Stomach (tissue), 9 donors: ENCODE data around the gene SRL. TPM values are rescaled to one million over a fixed set of nuclear protein-coding genes. Genes with fewer than 3 reads are reported as not detected.
"Not testable (repeated sequence)": the region's sequence is repeated elsewhere in the genome, so short reads cannot be mapped to it uniquely, and the experiment has no call there.

ENCODE experiments used
- DNase-seq, 2 donors: peaks; one replicate each; pipeline versions ENCODE4 v3.0.0 to v3.0.0-alpha.2; 2013 to 2019
- H3K27ac ChIP-seq, 5 donors: fragments of 200-600 bp in 4 of 5; sonication (generic) in 4 of 5; one replicate each; pipeline ENCODE4 v1.5.1; 2013 to 2019; ENCODE audit warnings: mild to moderate bottlenecking in 1 of 5, moderate library complexity in 1 of 5
- H3K27me3 ChIP-seq, 3 donors: fragments of 200-600 bp; sonication (generic); one replicate each; pipeline ENCODE4 v1.5.1; 2017 to 2019; ENCODE audit warnings: mixed run types in 1 of 3
- H3K36me3 ChIP-seq, 4 donors: fragments of 200-600 bp; sonication (generic); 1 replicate in 3 of 4; 2 replicates in 1 of 4; pipeline ENCODE4 v1.5.1; 2016 to 2019
- H3K4me1 ChIP-seq, 4 donors: fragments of 200-600 bp; sonication (generic); one replicate each; pipeline ENCODE4 v1.5.1; 2016 to 2019
- H3K4me3 ChIP-seq, 4 donors: fragments of 200-600 bp; sonication (generic) in 3 of 4; one replicate each; pipeline ENCODE4 v1.5.1; 2016 to 2019; ENCODE audit warnings: mild to moderate bottlenecking in 1 of 4
- H3K9me3 ChIP-seq, 4 donors: fragments of 200-600 bp; sonication (generic); one replicate each; pipeline ENCODE4 v1.5.1; 2016 to 2019
- EP300 ChIP-seq: sonication (generic); formaldehyde crosslinking; IDR thresholded peaks from one replicate; pipeline ENCODE4 v1.6.1; 2017; ENCODE audit warnings: antibody characterized with exemption
- POLR2A ChIP-seq, 4 donors: fragments of 450-650 bp; IDR thresholded peaks; one replicate each; pipeline ENCODE4 v1.6.1; 2016; ENCODE audit warnings: antibody characterized with exemption in 4 of 4, control low read depth in 2 of 4, mild to moderate bottlenecking in 1 of 4, moderate library complexity in 1 of 4
- POLR2AphosphoS5 ChIP-seq, 3 donors: sonication (generic); formaldehyde crosslinking; IDR thresholded peaks; one replicate each; pipeline ENCODE4 v1.6.1; 2016; ENCODE audit warnings: antibody characterized with exemption in 3 of 3
- WGBS, 5 donors: extraction: QIAGEN DNeasy Blood & Tissue Kit in 3 of 5; methylation state at CpG; one replicate each; pipeline versions ENCODE4 v1.1.5 to v1.1.7; 2013 to 2018; 5-methylcytosine and 5-hydroxymethylcytosine counted together
- intact Hi-C: fragments of 100-400 bp; cut with DNase I; formaldehyde crosslinking; loops from one replicate; pipeline ENCODE4 v1.15.1; 2023; ENCODE audit warnings: low total_unique reads
- polyA plus RNA-seq, 3 donors: library from polyadenylated mRNA; stranded (reverse); fragments of 200-250 nt; gene quantifications; one replicate each; pipeline ENCODE4 v1.2.3, GENCODE V29; 2013
- total RNA-seq, 5 donors: library from RNA; depleted of rRNA; stranded (reverse); fragments of >200 nt; gene quantifications; one replicate each; pipeline versions ENCODE4 v1.1.0 to v1.2.3, GENCODE V29; 2014 to 2016
- TF ChIP-seq, protein P1 (sequence below), 7 experiments: fragments of 450-650 bp in 4 of 7; fragments of 200-600 bp in 3 of 7; sonication (generic) in 3 of 7; IDR thresholded peaks; one replicate each; pipeline ENCODE4 v1.5.1; 2016 to 2019; ENCODE audit warnings: antibody characterized with exemption in 7 of 7, control low read depth in 2 of 7, mild to moderate bottlenecking in 1 of 7
- donor health status: healthy with polysubstance abuse.
- donor health status: Bipolar disorder and iron deficiency.
- donor health status: healthy.

SRL gene
- total and polyA plus RNA-seq, 8 donors, result 0.31 to 1.5 (median 0.65) TPM; not detected in 4

DNA sequence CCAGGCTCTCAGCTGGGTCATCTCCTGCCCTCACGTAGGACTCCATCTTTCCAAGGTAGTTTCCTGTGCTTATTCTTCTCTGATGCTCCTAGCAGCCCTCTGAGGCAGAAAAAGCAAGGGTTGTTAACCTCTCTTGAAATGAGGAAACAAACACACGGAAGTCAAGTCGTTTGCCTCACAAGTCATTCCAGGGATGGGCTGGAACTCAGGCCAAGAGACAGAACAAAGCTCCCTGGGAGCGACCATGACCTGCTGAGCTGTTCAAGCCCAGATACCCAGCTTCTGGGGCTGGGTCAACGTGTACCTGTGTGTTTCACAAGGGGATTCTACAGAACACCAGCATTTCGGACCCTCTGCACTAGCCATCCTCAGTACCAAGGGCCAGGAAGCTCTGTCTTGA, 28.1 kb downstream of the SRL start:
- DNase-seq, result peak; percentile 26 to 33
- Histone ChIP-seq H3K4me1 (peaks cover 0 to 45% (median 18%) of the 10 kb centered on the region in 4 donors), H3K27me3 (no peaks in the 10 kb centered on the region), H3K36me3 (no peaks in the 10 kb centered on the region), H3K9me3 (no peaks in the 10 kb centered on the region), H3K27ac (peak overlapping the region in 4 of 5 donors; percentile 54 to 78 (median 60)), H3K4me3 (no peak overlapping the region)
- 45 to 60% (median 54%) methylated on average over 6 of the region's 6 CpGs for WGBS, 5 donors
- intact Hi-C loops, result no loop called here
- no peak for TF ChIP-seq EP300
- TF ChIP-seq, protein P1, sequence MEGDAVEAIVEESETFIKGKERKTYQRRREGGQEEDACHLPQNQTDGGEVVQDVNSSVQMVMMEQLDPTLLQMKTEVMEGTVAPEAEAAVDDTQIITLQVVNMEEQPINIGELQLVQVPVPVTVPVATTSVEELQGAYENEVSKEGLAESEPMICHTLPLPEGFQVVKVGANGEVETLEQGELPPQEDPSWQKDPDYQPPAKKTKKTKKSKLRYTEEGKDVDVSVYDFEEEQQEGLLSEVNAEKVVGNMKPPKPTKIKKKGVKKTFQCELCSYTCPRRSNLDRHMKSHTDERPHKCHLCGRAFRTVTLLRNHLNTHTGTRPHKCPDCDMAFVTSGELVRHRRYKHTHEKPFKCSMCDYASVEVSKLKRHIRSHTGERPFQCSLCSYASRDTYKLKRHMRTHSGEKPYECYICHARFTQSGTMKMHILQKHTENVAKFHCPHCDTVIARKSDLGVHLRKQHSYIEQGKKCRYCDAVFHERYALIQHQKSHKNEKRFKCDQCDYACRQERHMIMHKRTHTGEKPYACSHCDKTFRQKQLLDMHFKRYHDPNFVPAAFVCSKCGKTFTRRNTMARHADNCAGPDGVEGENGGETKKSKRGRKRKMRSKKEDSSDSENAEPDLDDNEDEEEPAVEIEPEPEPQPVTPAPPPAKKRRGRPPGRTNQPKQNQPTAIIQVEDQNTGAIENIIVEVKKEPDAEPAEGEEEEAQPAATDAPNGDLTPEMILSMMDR (IDR thresholded peaks at IDR 0.05), result no peak
- no peak for TF ChIP-seq POLR2A (IDR thresholded peaks at IDR 0.05)
- no peak for TF ChIP-seq POLR2AphosphoS5 (IDR thresholded peaks at IDR 0.05)

DNA sequence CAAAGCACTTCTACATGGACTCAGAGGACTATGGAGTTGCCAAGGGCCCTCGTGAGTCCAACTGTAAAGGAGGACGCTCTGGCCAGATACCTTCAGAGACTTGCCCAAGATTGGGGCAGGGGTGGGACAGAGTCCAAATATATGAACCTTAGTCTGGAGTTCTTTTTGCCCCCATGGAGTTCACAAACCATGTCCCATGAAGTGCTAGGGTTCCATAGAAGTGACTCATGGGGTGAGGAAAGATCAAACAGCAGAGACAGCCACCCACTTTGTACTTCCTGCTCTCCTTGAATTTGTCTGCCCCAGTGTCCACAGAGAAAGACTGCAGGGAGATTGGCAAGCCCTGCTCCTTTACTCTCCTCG, 29.0 kb downstream of the SRL start:
- no peaks in the 10 kb centered on the region for H3K27me3 ChIP-seq
- H3K36me3 ChIP-seq, result no peaks in the 10 kb centered on the region
- H3K9me3 ChIP-seq, result no peaks in the 10 kb centered on the region
- H3K4me3 ChIP-seq, result no peak overlapping the region
- H3K27ac ChIP-seq, result peak overlapping the region in 4 of 5 donors; percentile 44 to 78 (median 58)
- DNase-seq, result no peak
- intact Hi-C loops, result no loop called here
- TF ChIP-seq, protein P1 (IDR thresholded peaks at IDR 0.05), result no peak
- TF ChIP-seq EP300 (no peak), POLR2AphosphoS5 (IDR thresholded peaks at IDR 0.05) (no peak), POLR2A (IDR thresholded peaks at IDR 0.05) (no peak)
- WGBS, 5 donors, result 65 to 92% (median 90%) methylated on average over 3 of the region's 3 CpGs
- peaks cover 0 to 41% (median 15%) of the 10 kb centered on the region in 4 donors for H3K4me1 ChIP-seq

DNA sequence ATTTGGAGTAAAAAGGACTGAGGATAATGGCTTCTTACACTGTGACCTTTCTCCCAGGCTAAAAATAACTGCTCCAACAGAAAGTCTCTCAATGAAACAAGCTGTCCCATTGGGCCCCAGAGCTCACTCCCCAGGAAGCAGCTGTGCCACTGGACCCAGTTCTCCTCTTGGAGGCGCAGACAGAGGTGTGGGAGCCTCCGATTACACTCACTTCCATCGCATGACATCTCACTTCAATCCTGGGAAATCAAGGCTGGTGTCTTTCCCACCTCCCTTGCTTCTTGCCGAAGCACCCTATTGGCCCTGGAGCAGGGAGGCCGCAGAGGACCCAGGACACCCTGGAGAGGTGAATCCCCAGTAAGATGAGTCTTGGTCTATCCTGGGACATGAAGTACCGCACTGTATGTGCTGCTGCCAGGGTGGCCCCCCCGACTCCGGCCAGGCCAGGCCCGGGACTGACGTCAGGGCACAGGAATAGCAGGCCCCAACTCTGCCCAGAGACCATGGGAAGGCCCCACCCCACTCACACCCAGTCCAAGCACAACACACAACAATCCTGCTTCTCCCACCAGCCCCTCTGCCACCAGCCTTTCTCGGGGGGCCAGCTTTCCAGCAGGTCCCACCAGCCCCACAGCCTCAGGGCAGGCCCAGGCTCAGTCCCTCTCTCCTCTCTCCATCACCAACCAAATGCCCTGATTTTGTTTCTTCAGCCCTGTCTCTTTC, 29.5 kb downstream of the SRL start:
- intact Hi-C loops, result no loop called here
- Histone ChIP-seq H3K36me3 (no peaks in the 10 kb centered on the region), H3K27ac (peak overlapping the region in 4 of 5 donors; percentile 44 to 78 (median 58)), H3K27me3 (no peaks in the 10 kb centered on the region), H3K4me3 (no peak overlapping the region), H3K4me1 (peaks cover 0 to 35% (median 12%) of the 10 kb centered on the region in 4 donors), H3K9me3 (no peaks in the 10 kb centered on the region)
- 88 to 96% (median 89%) methylated on average over 8 to 11 of the region's 11 CpGs for WGBS, 5 donors
- peak in 1 of 2 donors; percentile 21 for DNase-seq
- TF ChIP-seq EP300, result peak; percentile 36
- TF ChIP-seq POLR2A (IDR thresholded peaks at IDR 0.05), result no peak

DNA sequence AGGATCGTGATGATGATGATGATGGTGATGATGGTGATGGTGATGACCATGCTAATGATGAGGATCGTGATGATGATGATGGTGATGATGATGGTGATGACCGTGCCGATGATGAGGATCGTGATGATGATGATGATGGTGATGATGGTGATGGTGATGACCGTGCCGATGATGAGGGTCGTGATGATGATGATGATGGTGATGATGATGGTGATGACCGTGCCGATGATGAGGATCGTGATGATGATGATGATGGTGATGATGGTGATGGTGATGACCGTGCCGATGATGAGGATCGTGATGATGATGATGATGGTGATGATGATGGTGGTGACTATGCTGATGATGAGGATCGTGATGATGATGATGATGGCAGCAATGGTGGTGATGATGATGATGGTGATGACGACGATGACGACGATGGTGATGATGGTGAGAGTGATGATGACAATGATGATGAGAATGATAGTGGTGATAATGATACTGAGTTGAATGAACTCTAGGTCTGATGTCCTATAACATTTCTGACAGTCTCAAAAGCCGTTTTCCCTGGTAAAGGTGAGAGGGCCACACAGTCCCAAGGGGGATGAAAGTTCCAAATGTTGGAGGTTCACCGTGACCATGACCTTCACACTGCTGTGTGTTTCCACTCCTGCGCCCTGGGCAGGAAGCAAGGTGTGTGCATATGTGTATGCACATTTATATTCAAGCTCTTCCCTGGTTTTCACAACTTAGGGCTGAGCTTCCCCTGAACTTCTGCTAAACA, 30.3 kb downstream of the SRL start:
- H3K27me3 ChIP-seq, H3K36me3 ChIP-seq, intact Hi-C loops, H3K9me3 ChIP-seq, H3K4me3 ChIP-seq, DNase-seq: not testable (repeated sequence)
- H3K27ac ChIP-seq, result peak overlapping the region in 3 of 5 donors; percentile 26 to 78 (median 44)
- H3K4me1 ChIP-seq, result peaks cover 0 to 33% (median 12%) of the 10 kb centered on the region in 4 donors
- 93 to 96% (median 94%) methylated on average over 18 to 22 of the region's 22 CpGs for WGBS, 5 donors

DNA sequence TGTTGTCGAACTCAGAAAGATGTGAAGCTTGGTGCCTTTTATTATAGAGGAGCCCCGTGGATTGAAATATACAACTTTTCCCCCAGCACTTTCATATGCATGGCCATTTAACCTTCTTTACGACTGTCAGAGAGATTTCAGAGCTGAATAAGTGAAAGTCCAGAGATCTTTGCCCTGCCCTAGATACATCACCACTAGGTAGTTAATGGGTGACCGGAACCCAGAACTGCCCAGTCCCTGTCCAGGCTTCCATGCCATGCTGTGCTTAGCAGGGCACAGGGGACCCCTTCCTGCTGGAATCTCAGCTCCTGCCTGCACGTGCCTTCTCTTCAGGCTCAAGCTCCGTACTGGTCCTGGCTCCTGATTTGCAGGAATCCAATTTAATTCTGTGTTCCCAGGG, 32.2 kb downstream of the SRL start:
- Histone ChIP-seq H3K27me3 (peaks cover 0 to 4% (median 0%) of the 10 kb centered on the region in 3 donors), H3K4me1 (peaks cover 0 to 28% (median 11%) of the 10 kb centered on the region in 4 donors), H3K9me3 (no peaks in the 10 kb centered on the region), H3K4me3 (no peak overlapping the region), H3K27ac (no peak overlapping the region), H3K36me3 (no peaks in the 10 kb centered on the region)
- intact Hi-C loops, result no loop called here
- no peak for DNase-seq
- WGBS, 5 donors, result 82 to 85% (median 83%) methylated on average over 6 of the region's 6 CpGs
- TF ChIP-seq POLR2A (IDR thresholded peaks at IDR 0.05) (no peak), EP300 (no peak), POLR2AphosphoS5 (IDR thresholded peaks at IDR 0.05) (no peak)
- TF ChIP-seq, protein P1 (IDR thresholded peaks at IDR 0.05), result no peak
